GM18951 (cell line): Measurements from ENCODE around the gene PDCD6IP.

Experiments used
- POLR2A ChIP-seq: IDR thresholded peaks from 4 replicates; pipeline ENCODE4 v1.6.1; 2011; ENCODE audit warnings: mild to moderate bottlenecking; ENCODE audit not compliant: insufficient read length, insufficient read depth; ENCODE audit errors: extremely low read depth
- in situ Hi-C: fragments of 300-500 bp; cut with MboI; formaldehyde crosslinking; loops from one replicate; pipeline ENCODE4 v1.12.0; 2022; ENCODE audit warnings: low sequenced_read_pairs, mixed read lengths, inconsistent platforms; ENCODE audit not compliant: unreplicated experiment

PDCD6IP gene

DNA sequence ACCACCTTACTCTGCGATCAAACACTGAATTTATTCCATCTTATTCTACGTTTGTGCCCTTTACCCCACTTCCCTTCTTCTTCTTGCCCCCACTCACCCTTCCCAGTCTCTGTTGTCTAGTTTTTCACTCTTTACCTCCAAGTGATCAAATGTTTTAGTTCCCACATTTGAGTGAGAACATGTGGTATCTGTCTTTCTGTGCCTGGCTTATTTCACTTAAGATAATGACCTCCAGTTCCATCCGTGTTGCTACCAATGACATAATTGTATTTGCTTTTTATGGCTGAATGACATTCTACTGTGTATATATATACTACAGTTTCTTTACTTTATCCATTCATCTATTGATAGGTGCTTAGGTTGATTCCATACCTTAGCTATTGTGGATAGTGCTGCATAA lies 78.8 kb downstream of the PDCD6IP start:
- in situ Hi-C loops, result no loop called here
- no peak for TF ChIP-seq POLR2A

DNA sequence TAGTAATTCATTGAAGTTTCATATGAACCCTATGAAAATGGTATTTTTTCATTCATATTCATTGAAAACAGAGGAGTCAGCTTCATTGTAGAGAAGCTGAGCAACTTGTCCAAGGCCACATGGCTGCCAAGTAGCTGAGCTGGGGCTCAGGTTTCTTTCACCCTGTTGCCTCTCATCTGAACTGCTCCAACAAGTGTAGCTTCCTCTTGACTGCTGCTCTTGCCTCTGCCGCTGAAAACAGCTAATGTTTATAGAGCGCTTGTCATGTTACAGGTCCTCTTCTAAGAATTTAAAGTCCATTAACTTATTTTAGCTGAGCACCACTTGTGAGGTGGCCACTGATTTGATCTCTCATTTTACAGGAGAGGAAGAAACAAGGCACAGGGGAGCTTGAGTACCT lies 81.1 kb downstream of the PDCD6IP start:
- in situ Hi-C loops, result no loop called here
- TF ChIP-seq POLR2A, result no peak

DNA sequence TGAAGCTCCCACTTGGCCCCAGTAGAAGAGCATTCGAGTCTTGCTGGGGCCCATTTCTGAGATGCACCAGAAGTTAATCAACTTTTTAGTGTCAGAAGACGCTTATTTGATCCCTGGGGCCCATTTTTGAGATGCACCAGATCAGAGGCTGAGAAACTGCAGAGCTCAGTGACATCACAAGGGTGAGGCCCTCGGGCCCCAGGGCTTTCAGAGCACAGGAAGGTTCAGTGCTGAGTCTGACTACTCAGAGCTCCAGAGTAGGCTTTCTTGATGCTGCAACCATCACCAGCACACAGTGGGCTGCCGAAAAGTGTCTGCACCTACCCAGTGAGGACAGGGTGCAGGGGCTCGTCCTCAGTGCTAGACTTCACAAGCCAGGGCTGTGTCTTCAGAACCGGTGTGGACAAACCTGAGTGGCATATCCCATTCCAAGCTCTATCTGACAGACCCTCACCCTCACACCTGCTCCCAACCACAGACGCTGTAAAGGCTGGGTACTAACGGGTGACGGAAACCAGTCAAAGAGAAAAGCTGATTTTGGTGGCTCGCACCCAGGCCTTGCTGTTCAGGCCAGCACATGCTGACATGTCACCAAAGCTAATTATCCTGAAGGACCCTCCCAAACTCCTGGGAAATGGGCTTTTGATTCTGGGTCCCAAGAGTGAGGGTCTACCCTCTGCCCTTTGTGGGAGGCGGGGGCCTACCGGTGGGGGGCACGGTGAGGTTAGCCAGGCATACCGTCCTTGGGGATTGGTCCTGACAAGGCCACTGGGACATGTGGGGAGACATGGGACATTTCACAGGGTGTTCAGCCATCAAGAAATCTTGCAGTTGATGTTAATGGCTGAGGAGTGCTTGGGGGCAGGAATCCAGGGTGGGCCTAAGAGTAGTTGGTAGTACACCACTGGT lies 83.0 kb downstream of the PDCD6IP start:
- in situ Hi-C loops, result no loop called here

DNA sequence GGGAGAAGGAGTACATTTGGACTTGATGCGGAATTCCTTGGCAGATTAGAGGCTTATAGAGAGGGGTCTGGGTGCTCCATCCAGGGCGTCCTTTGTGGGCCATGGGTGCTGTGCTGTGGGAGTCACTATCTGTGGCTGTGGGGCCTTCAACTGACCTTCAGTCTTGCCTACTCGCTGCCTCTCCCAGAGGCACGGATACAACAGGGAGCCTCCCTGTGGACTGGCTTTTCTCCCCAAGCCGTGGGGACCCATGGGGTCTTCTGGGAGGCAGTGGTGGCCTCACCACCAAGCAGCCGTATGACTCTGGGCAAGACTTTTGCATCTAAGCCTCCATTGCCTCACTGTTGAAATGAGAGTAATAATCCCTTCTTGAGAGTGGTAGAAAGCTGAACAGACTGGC lies 83.9 kb downstream of the PDCD6IP start:
- no peak for TF ChIP-seq POLR2A
- in situ Hi-C loops, result no loop called here

More for the DNA sequence above, 83.0 kb downstream of the PDCD6IP start:
- no peak for TF ChIP-seq POLR2A

DNA sequence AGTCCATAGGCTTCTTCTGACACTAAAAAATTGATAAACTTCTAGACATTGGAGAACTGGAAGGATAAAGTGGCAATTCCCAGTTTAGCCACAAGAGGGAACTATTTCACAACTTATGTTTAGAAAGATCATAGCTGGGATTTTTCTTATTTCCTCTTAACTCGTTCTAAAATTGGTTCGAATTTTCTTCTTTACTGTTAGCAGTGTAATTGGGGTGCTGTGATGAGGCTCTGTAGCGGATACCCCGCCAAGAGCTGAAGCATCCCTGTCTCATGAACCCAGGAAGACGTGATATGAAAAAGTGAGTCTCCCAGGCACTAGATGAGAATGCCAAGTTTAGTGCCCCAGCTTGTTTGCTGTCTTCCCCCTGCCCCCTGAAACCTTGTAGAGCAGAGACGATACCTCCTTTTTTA lies 85.1 kb downstream of the PDCD6IP start:
- in situ Hi-C loops, result no loop called here
- TF ChIP-seq POLR2A, result no peak

DNA sequence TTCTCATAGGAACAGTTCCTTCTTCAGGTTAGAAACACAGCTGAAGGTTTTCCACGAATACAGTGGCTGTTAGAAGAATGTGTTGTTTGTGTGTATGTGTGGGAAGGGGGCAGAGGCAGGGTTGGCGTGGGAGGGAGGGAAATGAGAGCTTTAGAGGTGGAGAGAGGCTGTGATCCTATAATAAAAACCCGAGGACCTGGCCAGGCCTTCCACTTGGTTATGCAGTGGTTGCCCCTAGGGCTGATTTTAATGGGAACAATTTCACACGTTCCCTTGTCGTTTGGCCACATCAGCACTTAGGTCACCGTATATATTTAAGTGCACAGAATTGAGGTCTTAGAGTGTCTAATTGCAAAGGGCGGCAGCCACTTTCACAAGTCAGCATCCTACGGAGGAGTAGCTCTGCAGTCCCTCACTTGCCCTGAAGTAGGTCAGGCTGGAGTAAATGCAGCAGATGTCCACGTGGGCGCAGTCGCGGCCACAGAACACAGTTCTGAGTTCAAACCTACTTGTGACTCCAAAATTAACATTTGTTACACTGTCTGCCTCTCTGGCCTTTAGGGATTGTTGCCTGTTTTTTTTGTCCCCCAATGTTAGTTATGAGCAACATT lies 85.6 kb downstream of the PDCD6IP start:
- TF ChIP-seq POLR2A, result no peak
- in situ Hi-C loops, result no loop called here

DNA sequence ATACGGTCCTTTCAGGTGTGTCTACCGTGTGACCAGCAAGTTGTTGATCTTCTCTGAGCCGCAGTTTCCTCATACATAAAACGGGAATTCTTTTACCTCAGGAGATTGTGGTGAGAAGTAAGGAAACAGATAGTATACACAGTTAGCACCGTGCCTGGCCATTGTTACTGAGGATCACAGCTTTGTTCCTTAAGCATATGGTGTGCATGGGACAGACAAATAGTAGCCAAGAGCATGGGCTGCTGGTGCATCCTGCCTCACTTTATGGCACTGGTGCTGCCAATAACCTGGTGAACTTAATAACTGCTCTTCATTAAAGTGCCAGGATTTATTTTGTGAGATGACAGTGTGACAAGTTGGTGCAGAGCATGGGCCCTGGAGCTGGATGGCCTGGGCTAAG lies 86.3 kb downstream of the PDCD6IP start:
- no peak for TF ChIP-seq POLR2A
- in situ Hi-C loops, result no loop called here

DNA sequence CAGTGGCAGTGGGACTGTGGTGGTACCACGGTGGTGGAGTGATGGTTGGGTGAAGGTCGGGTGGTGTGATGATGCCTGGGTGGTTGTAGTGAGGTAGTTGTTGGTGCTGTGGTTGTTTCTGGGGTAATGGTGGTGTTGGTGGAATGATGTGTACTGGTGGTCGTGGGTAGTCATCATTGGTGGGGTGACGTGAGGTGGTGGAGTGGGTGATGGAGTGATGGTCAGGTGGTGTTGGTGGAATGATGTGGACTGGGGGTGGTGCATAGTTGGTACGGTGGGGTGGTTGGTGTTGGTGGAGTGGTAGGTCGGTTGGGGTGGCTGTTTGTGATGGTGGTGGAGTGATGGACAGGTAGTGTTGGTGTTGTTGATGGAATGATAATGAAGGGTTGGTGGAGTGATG lies 87.1 kb downstream of the PDCD6IP start:
- in situ Hi-C loops, result no loop called here
- TF ChIP-seq POLR2A, result no peak

DNA sequence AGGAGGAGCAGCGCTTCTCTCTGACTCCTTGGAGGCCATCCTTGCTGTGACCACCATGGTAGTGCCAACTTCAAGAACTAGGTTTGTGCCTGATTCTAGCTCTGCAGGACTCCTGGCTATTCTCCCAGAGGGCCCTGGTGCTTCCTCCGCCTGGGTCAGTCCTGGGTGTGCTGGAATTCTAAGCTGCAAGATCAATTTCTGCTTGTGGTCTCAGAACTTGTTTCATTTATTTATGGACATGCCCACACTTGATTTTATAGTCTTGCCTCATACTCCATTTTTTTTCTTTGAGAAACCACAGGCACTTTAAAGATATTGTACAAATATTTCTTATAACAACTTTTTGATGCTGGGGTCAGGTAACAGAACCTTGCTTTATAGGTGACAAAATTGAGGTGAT lies 87.6 kb downstream of the PDCD6IP start:
- no peak for TF ChIP-seq POLR2A
- in situ Hi-C loops, result no loop called here

DNA sequence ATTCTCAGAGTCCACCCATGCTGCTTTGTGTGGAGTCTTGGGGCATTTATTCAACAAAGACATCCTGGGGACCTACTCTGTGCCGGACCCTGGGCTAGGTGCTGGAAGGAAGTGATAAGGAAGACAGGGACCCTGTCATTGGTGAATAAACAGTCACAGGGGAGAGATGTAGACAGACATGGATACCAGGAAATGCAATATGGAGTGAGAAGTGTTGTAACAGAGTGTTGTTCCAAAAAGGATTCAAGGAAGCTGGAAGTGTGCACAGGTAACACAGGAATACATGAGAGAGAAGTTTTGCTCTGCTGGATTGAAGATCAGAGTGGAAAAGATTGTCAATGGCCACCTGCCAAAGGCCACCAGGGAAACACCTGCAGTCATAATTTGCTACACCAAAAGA lies 89.0 kb downstream of the PDCD6IP start:
- no peak for TF ChIP-seq POLR2A
- in situ Hi-C loops, result no loop called here

DNA sequence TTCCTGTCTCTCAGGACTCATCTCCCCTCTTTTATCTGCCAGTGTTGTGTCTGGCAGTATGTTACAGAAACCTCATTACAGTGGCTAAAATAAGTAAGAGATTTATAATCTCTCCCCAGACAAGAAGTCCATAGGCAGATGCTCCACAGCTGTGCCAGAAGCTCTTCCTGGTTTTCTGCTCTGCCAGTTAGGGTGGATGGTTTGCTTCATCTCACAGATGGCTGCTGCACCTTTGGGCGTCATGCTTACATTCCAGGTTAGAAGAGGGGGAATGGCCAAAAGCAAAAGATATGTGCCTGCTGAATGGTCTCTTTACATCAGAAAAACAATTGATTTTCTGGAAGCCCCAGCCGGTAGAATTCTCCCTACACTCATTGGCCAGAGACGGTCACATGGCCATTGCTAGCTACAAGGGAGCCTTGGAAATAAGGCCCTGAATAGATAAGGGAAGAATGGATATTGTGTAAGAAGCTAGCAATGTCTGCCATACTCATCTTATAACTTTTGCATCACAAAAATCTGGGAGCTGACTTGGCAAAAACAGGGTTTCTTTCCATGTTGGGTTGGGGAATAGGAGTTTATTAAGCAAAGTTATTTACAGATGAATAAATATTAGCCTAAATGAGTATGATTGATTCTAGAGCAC lies 91.1 kb downstream of the PDCD6IP start:
- no peak for TF ChIP-seq POLR2A
- in situ Hi-C loops, result no loop called here

DNA sequence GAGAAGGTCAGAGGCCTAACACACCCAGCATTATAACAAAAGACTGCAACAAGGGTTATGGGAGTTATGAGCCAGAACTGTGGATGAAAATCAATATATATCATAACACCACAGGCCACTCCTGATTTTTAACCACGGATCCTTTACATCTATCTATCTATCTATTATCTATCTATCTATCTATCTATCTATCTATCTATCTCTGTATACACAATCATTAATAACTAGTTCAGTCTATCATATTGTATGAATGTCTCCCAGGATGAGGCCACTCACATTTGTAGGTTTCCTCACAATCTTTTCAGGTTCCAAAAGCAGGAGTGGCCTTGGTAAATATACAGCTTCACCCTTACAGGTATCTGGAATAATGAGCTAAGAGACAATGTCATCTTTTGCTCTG lies 94.2 kb downstream of the PDCD6IP start:
- no peak for TF ChIP-seq POLR2A
- in situ Hi-C loops, result no loop called here

DNA sequence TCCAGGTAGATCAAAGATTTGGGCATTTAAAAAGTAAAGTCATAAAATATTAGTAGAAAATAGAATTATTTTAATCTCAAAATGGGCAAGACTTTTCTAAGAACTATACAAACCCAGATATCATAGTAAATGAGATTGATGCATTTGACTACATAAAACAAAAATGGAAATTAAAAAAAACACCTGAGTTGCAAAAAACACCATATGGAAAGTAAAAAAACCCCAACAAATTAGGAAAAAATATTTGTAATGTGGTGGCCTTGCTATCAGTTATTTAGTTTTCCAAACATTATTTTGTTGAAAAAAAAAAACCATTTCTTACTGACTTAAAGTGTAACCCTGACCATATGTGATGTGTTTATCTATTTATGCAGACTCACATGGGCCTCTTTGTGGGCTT lies 97.2 kb downstream of the PDCD6IP start:
- no peak for TF ChIP-seq POLR2A
- in situ Hi-C loops, result no loop called here

DNA sequence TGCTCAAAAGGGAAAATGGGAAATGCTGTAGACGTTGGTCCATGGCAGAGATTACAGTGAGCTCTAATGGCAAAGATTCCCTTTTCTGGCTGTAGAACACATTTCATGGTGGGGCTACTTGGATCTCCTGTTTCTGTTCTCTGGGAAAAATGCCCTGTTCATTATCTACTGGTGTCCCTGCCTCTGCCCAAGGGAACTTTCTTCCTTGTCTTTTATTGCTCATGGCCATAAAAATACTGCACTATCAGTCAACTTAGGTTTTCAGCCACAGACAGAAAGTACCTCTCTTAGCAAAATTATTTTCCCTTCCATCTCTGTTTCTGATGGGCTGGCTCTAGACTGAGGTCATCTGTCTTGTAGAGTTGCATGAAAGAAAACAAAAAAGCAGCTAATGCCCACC lies 98.9 kb downstream of the PDCD6IP start:
- in situ Hi-C loops, result no loop called here
- no peak for TF ChIP-seq POLR2A
